T-cell (primary cell): ENCODE measurements around the gene SNX13. TPM values are rescaled to one million over a fixed set of nuclear protein-coding genes. Genes with fewer than 3 reads are reported as not detected.

Source experiments
- ATAC-seq, 4 experiments: fragments of 200-7000 bp in 3 of 4; fragments of 150-1000 bp in 1 of 4; cut with Tn5 transposase; replicated peaks in 1 of 4; 1 replicate in 3 of 4; 2 replicates in 1 of 4; pipeline ENCODE4 v1.10.0; 2021; ENCODE audit warnings: moderate library complexity in 3 of 4, mild to moderate bottlenecking in 2 of 4, moderate number of reproducible peaks in 1 of 4
- CTCF ChIA-PET, 2 donors: fragments of 300-600 bp; sonication (Branson Sonifier 250); formaldehyde crosslinking; loops; one replicate each; lab custom pipeline; 2022; ENCODE audit warnings: antibody characterized with exemption in 2 of 2; lab: Charles Lee
- POLR2A ChIA-PET, 2 donors: fragments of 300-600 bp; sonication (Branson Sonifier 250); formaldehyde crosslinking; loops; one replicate each; lab custom pipeline; 2022; ENCODE audit warnings: antibody characterized with exemption in 2 of 2; lab: Charles Lee
- DNase-seq, 35 experiments: peaks; one replicate each; pipeline versions ENCODE4 v3.0.0 to v3.0.0-alpha.2; 2013 to 2023
- H3K27ac ChIP-seq: one replicate; pipeline ENCODE4 v1.5.1; 2013; ENCODE audit warnings: low read length
- H3K27me3 ChIP-seq, 2 experiments: replicated peaks in 1 of 2; 1 replicate in 1 of 2; 2 replicates in 1 of 2; pipeline versions ENCODE4 v1.6.1 to v1.7.0; 2013; ENCODE audit warnings: low read length in 1 of 2, mixed read lengths in 1 of 2; ENCODE audit not compliant: control insufficient read depth in 2 of 2, insufficient read depth in 2 of 2; ENCODE audit errors: extremely low read depth in 1 of 2
- H3K36me3 ChIP-seq, 2 donors: 1 replicate in 1 of 2; 2 replicates in 1 of 2; pipeline versions ENCODE4 v1.6.1 to v1.7.0; 2013; ENCODE audit warnings: low read length in 1 of 2; ENCODE audit not compliant: control insufficient read depth in 2 of 2, insufficient read depth in 1 of 2; ENCODE audit errors: extremely low read depth in 1 of 2
- H3K4me1 ChIP-seq, 2 experiments: 1 replicate in 1 of 2; 2 replicates in 1 of 2; pipeline versions ENCODE4 v1.6.1 to v1.7.0; 2013; ENCODE audit warnings: low read length in 2 of 2, mixed read lengths in 1 of 2; ENCODE audit not compliant: insufficient read depth in 2 of 2, control insufficient read depth in 1 of 2; ENCODE audit errors: extremely low read depth in 1 of 2
- H3K4me3 ChIP-seq, 2 donors: 1 replicate in 1 of 2; 2 replicates in 1 of 2; pipeline versions ENCODE4 v1.5.1 to v1.7.0; 2013; ENCODE audit warnings: mild to moderate bottlenecking in 2 of 2, low read length in 1 of 2, moderate library complexity in 1 of 2; ENCODE audit not compliant: control insufficient read depth in 1 of 2; ENCODE audit errors: extremely low read depth in 1 of 2
- H3K9me3 ChIP-seq: 2 replicates; pipeline ENCODE4 v1.7.0; 2013
- H3K27ac Mint-ChIP-seq, 2 donors: one replicate each; pipeline ENCODE4 v1.8.0; 2020 to 2021; ENCODE audit warnings: mild to moderate bottlenecking in 2 of 2, mixed read lengths in 2 of 2
- H3K27me3 Mint-ChIP-seq, 2 donors: one replicate each; pipeline ENCODE4 v1.8.0; 2021 to 2022; ENCODE audit warnings: mixed read lengths in 2 of 2
- H3K36me3 Mint-ChIP-seq: one replicate; pipeline ENCODE4 v1.8.0; 2021; ENCODE audit warnings: mixed read lengths
- H3K4me1 Mint-ChIP-seq, 3 donors: one replicate each; pipeline ENCODE4 v1.8.0; 2020 to 2022; ENCODE audit warnings: mixed read lengths in 3 of 3, mild to moderate bottlenecking in 1 of 3
- H3K4me3 Mint-ChIP-seq, 3 donors: one replicate each; pipeline ENCODE4 v1.8.0; 2020 to 2022; ENCODE audit warnings: mild to moderate bottlenecking in 3 of 3, mixed read lengths in 3 of 3, moderate library complexity in 3 of 3
- H3K9me3 Mint-ChIP-seq, 3 donors: one replicate each; pipeline ENCODE4 v1.8.0; 2020 to 2022; ENCODE audit warnings: mixed read lengths in 3 of 3
- WGBS: methylation state at CpG from one replicate; pipeline ENCODE4 v1.1.5; 2013; ENCODE audit warnings: missing lambda C conversion rate; ENCODE audit not compliant: insufficient coverage; 5-methylcytosine and 5-hydroxymethylcytosine counted together
- total RNA-seq, 35 experiments: library from RNA in 6 of 35; stranded (reverse) in 6 of 35; fragments of 120-200 nt in 1 of 35; gene quantifications; one replicate each; pipeline versions ENCODE4 v1.2.1 to v1.2.4 and lab custom pipeline; 2013 to 2026

SNX13 gene
- total RNA-seq, 5 donors from 2014 or later (not counting 1 experiment from before 2014, with no cell fraction given), result 29.4 to 34.1 (median 33.1) TPM

DNA sequence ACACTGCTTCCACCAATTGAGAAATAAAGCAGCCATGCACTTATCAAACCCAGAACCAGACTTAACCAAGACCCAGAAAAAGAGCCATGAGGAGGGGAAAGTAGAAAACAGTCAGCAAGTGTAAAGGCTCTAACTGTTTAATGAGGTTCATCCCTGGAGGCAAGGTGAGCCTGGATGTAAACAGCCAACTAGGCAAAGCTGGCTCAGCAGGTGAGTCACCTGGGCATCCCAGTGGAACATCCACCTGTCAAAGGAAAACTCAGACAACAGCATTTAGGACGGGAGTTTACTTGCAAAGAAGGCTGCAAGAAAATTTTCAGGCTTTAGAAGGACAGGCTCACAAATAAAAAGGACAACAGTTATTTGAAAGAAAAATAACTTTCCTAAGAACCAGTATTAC, 153.0 kb downstream of the SNX13 start:
- Mint-ChIP-seq H3K27me3 (no peaks in the 10 kb centered on the region), H3K4me3 (no peak overlapping the region), H3K9me3 (no peaks in the 10 kb centered on the region), H3K36me3 (peaks cover 8% of the 10 kb centered on the region), H3K4me1 (no peaks in the 10 kb centered on the region), H3K27ac (no peak overlapping the region)
- ChIA-PET POLR2A (no interaction called here), CTCF (interaction anchor here in 1 of 2 donors (0.6 kb wide), 1 partner anchor 382 kb away, joined by 3 read pairs; no protein-coding TSS in a partner anchor)
- no CpG with 5 or more reads among the region's 1 CpG for WGBS
- ATAC-seq (no peak), DNase-seq (no peak)
- no peak overlapping the region for H3K27ac ChIP-seq
- H3K36me3 ChIP-seq, result no peaks in the 10 kb centered on the region
- H3K4me3 ChIP-seq, result no peak overlapping the region
- no peaks in the 10 kb centered on the region for H3K27me3 ChIP-seq
- H3K9me3 ChIP-seq, result no peaks in the 10 kb centered on the region
- no peaks in the 10 kb centered on the region for H3K4me1 ChIP-seq

GRCh38 chr7:17786314-17786852, 153.9 kb downstream of the SNX13 start:
- Mint-ChIP-seq H3K4me1 (no peaks in the 10 kb centered on the region), H3K27ac (no peak overlapping the region), H3K27me3 (no peaks in the 10 kb centered on the region), H3K36me3 (peaks cover 4% of the 10 kb centered on the region), H3K4me3 (no peak overlapping the region), H3K9me3 (no peaks in the 10 kb centered on the region)
- no peaks in the 10 kb centered on the region for H3K27me3 ChIP-seq
- H3K36me3 ChIP-seq, result no peaks in the 10 kb centered on the region
- H3K27ac ChIP-seq, result no peak overlapping the region
- 40% methylated on average over 1 of the region's 6 CpGs for WGBS
- H3K9me3 ChIP-seq, result no peaks in the 10 kb centered on the region
- no peak overlapping the region for H3K4me3 ChIP-seq
- POLR2A ChIA-PET, result no interaction called here
- DNase-seq (no peak), ATAC-seq (no peak)
- no peaks in the 10 kb centered on the region for H3K4me1 ChIP-seq
- CTCF ChIA-PET, result interaction anchor here in 1 of 2 donors (0.6 kb wide), 1 partner anchor 17 kb away, joined by 3 read pairs; no protein-coding TSS in a partner anchor

GRCh38 chr7:17782216-17782549, 158.1 kb downstream of the SNX13 start:
- H3K27ac Mint-ChIP-seq, result no peak overlapping the region
- POLR2A ChIA-PET, result no interaction called here
- H3K27me3 ChIP-seq, result no peaks in the 10 kb centered on the region
- ATAC-seq (no peak), DNase-seq (no peak)
- no peaks in the 10 kb centered on the region for H3K4me1 Mint-ChIP-seq
- H3K27me3 Mint-ChIP-seq, result no peaks in the 10 kb centered on the region
- H3K9me3 Mint-ChIP-seq, result no peaks in the 10 kb centered on the region
- no peaks in the 10 kb centered on the region for H3K4me1 ChIP-seq
- no peaks in the 10 kb centered on the region for H3K36me3 Mint-ChIP-seq
- H3K36me3 ChIP-seq, result no peaks in the 10 kb centered on the region
- CTCF ChIA-PET, result interaction anchor here in 1 of 2 donors (1.1 to 1.3 kb wide), 2 partner anchors 10 to 19 kb away, joined by 3 read pairs; no protein-coding TSS in a partner anchor
- no peak overlapping the region for H3K4me3 ChIP-seq
- H3K9me3 ChIP-seq, result no peaks in the 10 kb centered on the region
- no peak overlapping the region for H3K27ac ChIP-seq
- no peak overlapping the region for H3K4me3 Mint-ChIP-seq

DNA sequence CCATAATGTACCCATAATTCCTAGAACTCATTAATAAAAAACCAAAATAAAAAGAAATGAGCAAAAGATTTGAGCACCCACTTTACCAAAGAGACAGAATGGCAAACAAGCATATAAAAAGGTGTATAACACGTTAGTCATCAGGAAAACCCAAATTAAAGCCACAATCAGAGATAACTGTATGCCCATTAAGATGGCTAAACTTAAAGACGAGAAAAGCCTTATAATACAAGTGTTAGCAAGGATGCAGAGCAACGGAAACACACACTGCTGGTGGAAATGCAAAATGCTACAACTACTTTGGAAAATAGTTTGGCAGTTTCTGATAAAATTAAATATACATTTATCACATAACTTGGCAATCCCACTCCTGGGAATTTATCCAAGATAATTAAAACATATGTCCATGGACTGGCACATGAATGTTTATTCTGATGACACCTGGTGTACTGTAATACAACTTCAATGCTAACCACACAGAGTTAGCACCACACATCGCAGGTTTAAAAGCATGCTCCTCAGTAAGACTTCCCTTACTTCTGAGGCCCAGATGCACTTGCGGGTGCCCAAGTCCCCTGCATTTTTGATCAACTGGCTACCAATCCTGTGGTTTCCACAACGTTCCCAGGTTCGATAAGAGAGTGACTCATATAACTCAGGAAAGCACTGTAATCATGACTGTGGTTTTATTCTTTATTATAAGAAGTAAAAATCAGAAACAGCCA, 158.6 kb downstream of the SNX13 start:
- H3K36me3 ChIP-seq, result no peaks in the 10 kb centered on the region
- H3K27ac ChIP-seq, result no peak overlapping the region
- no peaks in the 10 kb centered on the region for H3K9me3 ChIP-seq
- H3K27ac Mint-ChIP-seq, result no peak overlapping the region
- H3K4me3 ChIP-seq, result no peak overlapping the region
- DNase-seq (no peak), ATAC-seq (no peak)
- H3K36me3 Mint-ChIP-seq, result no peaks in the 10 kb centered on the region
- no peaks in the 10 kb centered on the region for H3K4me1 ChIP-seq
- no peaks in the 10 kb centered on the region for H3K27me3 ChIP-seq
- POLR2A ChIA-PET, result no interaction called here
- H3K9me3 Mint-ChIP-seq, result no peaks in the 10 kb centered on the region
- CTCF ChIA-PET, result interaction anchor here in 1 of 2 donors (1.1 kb wide), 1 partner anchor 11 kb away, joined by 3 read pairs; no protein-coding TSS in a partner anchor
- no peaks in the 10 kb centered on the region for H3K27me3 Mint-ChIP-seq
- 59% methylated on average over 3 of the region's 7 CpGs for WGBS
- no peak overlapping the region for H3K4me3 Mint-ChIP-seq
- no peaks in the 10 kb centered on the region for H3K4me1 Mint-ChIP-seq

- Mint-ChIP-seq H3K4me3 (no peak overlapping the region), H3K4me1 (peaks cover 0 to under 1% (median 0%) of the 10 kb centered on the region in 3 donors), H3K36me3 (no peaks in the 10 kb centered on the region), H3K27me3 (no peaks in the 10 kb centered on the region), H3K27ac (no peak overlapping the region), H3K9me3 (no peaks in the 10 kb centered on the region)
- Histone ChIP-seq H3K9me3 (no peaks in the 10 kb centered on the region), H3K27me3 (no peaks in the 10 kb centered on the region), H3K4me1 (no peaks in the 10 kb centered on the region), H3K4me3 (no peak overlapping the region), H3K27ac (no peak overlapping the region), H3K36me3 (no peaks in the 10 kb centered on the region)
- ATAC-seq (no peak), DNase-seq (no peak)
- WGBS, result no CpG with 5 or more reads among the region's 1 CpG
- ChIA-PET POLR2A (no interaction called here), CTCF (no interaction called here)
Measured at GRCh38 chr7:17779381-17779780, 160.9 kb downstream of the SNX13 start.

- POLR2A ChIA-PET, result interaction anchor here in 1 of 2 donors (0.6 kb wide), 1 partner anchor 42 kb away, joined by 3 read pairs; no protein-coding TSS in a partner anchor
- ATAC-seq, result no peak
- 100% methylated on average over 1 of the region's 3 CpGs for WGBS
Measured at GRCh38 chr7:17774716-17775288, 165.5 kb downstream of the SNX13 start.

More at GRCh38 chr7:17774716-17775288, 165.5 kb downstream of the SNX13 start:
- H3K36me3 ChIP-seq, result no peaks in the 10 kb centered on the region
- DNase-seq, result no peak
- H3K9me3 ChIP-seq, result no peaks in the 10 kb centered on the region
- no peak overlapping the region for H3K4me3 ChIP-seq
- no peak overlapping the region for H3K27ac Mint-ChIP-seq
- no peaks in the 10 kb centered on the region for H3K36me3 Mint-ChIP-seq
- H3K9me3 Mint-ChIP-seq, result no peaks in the 10 kb centered on the region
- H3K27me3 ChIP-seq, result no peaks in the 10 kb centered on the region
- no peaks in the 10 kb centered on the region for H3K27me3 Mint-ChIP-seq
- H3K4me1 Mint-ChIP-seq, result peaks cover 0 to 9% (median 0%) of the 10 kb centered on the region in 3 donors
- no peak overlapping the region for H3K4me3 Mint-ChIP-seq
- CTCF ChIA-PET, result no interaction called here
- no peaks in the 10 kb centered on the region for H3K4me1 ChIP-seq
- no peak overlapping the region for H3K27ac ChIP-seq
